Measurements from ENCODE around the gene HS3ST5.

- TF ChIP-seq CTCF (IDR thresholded peaks at IDR 0.05; ENCODE audit: extremely low read depth in 1 of 2, insufficient read depth in 1 of 2, low read depth in 1 of 2, low read length in 2 of 2) (no peak), POLR2A (IDR thresholded peaks at IDR 0.05; ENCODE audit: low read depth, low read length) (no peak), JUN (IDR thresholded peaks at IDR 0.05; ENCODE audit: borderline replicate concordance, insufficient read depth, insufficient read length, low read depth) (no peak)
Observed at GRCh38 chr6:114062199-114062598, 280.6 kb downstream of the HS3ST5 start.
